Stimulated activated CD4-positive, alpha-beta T cell treated with anti-CD3 and anti-CD28 coated beads, Interleukin-4, amount 100 ng/mL, for 1 hour (primary cell): ENCODE results near the gene GOLM1.
"Not testable (repeated sequence)": the region's sequence is repeated elsewhere in the genome, so short reads cannot be mapped to it uniquely, and the experiment has no call there.

ENCODE experiments used
- DNase-seq: peaks from one replicate; pipeline ENCODE4 v3.0.0-alpha.2; 2020

Gene GOLM1, protein sequence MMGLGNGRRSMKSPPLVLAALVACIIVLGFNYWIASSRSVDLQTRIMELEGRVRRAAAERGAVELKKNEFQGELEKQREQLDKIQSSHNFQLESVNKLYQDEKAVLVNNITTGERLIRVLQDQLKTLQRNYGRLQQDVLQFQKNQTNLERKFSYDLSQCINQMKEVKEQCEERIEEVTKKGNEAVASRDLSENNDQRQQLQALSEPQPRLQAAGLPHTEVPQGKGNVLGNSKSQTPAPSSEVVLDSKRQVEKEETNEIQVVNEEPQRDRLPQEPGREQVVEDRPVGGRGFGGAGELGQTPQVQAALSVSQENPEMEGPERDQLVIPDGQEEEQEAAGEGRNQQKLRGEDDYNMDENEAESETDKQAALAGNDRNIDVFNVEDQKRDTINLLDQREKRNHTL

DNA sequence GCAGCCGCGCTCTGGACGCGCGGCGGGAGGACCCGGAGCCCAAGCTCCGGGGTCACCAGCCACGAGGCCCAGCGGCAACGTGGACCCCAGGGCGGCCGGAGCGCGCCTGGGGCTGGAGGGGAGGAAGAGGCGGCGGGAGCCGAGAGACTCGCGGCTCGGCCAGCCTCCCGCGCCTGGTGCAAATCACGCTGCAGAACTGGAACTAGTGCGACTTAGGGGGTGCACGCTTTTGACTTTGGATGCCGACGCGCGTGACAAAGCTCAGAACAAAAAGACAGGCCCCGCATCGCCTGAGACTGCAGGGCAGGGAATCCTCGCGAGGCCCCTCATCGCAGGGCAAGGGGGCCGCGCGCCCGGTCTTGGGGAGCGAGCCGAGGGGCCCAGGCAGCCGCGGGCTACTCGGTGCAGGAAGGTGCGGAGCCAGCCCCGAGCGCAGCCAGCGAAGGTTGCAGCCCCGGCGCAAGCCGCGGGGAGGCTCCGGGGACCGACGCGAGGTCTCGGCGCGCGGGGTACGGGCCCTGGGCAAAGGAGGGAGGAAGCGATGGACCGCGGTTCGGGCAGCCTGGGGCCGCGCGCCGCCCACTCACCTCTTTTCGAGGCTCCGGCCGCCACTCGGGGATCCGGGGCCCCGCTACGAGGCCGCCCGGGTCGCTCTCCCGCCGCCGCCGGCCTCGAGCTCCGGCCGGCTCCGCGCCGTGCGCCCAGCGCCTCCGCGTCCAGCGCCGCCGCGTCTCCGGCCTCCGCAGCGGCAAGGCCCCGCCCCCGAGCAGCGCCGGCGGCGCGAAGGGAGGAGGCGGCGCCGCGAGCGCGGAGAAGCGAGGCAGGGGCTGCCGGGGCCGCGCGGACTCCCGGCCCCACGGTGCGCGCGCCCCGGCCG is at the start of gene GOLM1:
Gene GOLM1 (minus strand): TSS at position 735 of the 877 bp plus-strand sequence. CDS start 20,238 bp downstream, outside the sequence.
- DNase-seq, result peak; percentile 26

DNA sequence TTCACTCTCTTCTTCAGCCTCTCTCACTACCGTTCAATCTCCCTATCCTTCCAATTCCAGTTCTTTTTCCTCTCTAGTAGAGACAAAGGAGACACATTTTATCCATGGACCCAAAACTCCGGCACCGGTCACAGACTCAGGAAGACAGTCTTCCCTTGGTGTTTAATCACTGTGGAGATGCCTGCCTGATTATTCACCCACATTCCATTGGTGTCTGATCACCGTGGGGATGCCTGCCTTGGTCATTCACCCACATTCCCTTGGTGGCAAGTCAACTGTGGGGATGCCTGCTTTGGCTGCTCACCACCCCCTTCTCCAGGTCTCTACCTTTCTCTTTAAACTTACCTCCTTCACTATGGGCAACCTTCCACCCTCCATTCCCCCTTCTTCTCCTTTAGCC is 47.3 kb upstream of the GOLM1 start:
- DNase-seq, result not testable (repeated sequence)

DNA sequence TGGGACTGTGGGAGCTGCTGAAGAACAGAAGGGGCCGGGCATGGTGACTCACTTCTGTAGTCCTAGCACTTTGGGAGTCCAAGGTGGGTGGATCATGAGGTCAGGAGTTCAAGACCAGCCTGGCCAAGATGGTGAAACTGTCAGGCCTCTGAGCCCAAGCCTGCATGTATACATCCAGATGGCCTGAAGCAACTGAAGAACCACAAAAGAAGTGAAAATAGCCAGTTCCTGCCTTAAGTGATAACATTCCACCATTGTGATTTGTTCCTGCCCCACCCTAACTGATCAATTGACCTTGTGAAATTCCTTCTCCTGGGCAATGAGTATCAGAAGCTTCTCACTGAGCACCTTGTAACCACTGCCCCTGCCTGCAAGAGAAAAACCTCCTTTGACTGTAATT is 46.6 kb upstream of the GOLM1 start:
- DNase-seq, result not testable (repeated sequence)

DNA sequence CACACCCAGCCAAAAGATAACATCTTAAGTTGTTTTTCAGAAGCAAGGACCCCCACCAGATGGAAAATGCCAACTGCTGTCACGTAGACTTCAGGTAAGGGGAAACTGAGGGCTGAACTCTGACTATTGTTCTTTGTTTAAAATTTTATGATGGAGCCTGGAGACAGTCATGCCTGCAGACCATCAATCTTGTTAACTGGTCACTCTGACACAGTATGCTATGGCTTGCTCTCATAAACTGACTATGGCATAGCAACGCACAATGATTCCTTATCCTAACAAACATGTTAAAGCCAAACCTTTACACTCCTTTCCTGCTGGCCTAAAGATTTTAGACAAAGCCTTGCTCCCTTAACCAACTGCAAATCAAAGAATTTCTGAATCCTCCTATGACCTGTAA is 43.6 kb upstream of the GOLM1 start:
- no peak for DNase-seq

DNA sequence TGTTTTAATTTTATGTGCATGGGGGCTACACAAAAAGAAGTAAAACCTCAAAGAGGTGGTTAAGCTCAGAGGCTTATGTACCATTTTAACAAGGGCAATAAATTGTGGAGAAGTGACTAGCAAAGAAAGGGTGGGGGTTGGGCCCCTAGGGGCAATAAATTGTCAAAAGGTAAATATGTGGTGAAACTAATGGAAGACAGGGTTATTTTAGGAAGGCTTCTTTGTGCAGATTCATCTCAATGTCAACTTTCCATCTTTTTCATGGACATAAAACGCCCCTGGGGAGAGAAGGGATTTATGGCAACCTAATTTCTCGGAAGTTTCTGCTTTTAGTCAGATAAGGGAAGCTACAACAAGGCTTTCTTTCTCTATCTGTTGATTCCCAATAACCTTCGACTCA is 42.5 kb upstream of the GOLM1 start:
- no peak for DNase-seq

DNA sequence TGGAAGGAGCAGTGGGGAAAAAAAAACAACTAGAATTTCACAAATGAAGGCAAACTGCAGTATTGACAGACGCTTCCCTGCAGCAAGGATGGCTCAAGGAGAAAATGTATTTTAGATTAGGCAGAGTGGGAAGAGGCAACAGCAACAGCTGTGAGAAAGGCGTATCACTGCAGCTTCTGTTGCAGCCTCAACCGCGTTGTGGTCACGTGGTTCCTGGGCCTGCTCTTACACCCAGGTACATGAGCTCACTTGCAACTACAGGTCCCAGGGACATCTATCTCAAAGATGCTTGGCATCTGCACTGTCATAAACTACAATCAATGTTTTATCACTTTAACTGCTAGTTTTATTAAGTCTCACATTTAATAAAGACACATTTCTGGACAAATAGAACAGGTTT is 36.0 kb upstream of the GOLM1 start:
- DNase-seq, result no peak

DNA sequence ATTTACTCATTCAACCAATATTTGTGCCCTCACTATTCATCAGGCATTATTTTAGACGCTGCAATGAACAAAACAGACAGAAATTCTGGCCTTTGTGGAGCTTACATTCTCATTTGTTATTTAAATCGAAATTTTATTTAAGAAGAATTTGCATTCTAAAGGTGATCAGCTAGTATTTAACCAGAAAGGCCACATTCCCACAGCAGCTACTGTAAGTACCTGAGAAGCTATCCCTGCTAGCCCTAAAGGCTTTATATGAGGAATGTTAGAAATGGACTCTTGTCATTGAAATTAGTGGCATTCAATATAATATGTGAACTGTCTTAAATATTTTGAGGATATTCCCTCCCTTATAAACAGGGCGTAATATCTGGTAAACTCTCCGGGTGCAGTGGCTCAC is 35.0 kb upstream of the GOLM1 start:
- DNase-seq, result no peak

DNA sequence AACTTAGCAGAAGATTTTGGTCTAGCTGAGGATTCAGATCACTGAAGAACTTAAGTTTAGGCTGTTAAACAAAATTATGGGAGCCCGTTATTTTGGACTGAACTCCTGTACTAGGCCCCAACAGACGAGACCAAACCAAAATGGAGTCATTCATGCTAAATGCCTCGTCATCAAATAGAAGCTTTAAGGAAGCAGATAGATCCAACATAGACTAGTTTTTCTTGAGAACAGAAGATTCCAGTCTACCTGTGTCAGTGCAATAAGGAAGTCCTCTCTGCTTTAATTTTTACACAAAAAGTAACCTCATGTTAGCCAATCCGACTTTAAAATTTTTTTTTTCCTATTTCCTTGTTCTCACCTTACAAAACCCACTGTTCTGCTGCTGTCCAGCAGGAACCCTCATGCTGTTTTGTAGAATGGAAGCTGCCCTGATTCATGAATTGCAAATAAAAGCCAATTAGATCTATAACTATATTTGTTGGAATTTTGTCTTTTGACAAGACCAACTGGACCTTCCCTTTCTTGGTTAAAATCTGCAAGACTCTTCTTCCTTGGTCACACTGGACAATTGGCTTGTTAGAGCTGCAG is 29.0 kb upstream of the GOLM1 start:
- DNase-seq, result no peak

DNA sequence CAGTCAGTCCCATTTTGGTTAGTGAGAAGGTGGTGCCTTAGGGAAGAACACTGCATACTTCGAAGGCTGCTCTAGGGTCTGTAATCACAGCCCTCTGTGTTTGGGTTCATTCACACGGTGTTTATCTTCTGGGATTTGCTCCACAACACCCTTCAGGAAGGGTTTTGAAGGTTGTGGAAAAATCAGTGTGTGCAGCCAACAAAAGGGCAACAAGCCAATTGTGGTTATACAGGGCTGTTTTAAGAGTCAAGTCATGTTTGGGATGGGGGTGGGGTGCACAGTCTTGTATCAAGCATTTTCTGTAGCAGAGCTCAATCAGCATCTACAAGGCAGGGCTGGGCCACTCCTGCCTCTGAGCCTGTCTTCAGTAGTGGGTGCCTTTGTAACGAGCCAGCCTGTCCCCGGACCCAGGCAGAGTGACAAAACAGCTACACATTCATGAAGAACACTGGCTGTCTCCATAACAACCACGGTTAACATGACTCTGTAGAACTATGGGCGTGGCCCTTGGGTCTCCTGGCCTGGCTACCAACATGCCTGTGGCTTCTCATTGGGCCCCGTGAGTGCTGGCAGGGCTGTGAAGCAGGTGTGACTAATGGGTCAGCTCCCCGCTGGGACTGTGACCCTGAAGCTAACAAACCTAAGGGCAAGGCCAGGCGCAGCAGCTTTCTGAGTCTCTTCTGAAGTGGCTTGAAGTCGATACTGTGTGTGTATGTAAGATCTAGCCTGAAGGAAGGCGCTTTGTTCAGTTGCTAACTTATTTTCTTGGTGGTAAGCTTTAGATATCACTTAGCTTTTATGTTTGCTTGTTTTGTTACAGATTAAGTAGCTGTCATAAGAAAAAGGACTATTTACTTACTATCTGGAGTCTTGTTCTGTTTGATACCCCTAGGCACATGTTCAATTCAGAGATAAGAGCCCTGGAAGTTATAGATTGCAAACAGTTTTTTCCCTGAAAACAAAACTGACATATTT is 27.9 kb upstream of the GOLM1 start:
- no peak for DNase-seq

DNA sequence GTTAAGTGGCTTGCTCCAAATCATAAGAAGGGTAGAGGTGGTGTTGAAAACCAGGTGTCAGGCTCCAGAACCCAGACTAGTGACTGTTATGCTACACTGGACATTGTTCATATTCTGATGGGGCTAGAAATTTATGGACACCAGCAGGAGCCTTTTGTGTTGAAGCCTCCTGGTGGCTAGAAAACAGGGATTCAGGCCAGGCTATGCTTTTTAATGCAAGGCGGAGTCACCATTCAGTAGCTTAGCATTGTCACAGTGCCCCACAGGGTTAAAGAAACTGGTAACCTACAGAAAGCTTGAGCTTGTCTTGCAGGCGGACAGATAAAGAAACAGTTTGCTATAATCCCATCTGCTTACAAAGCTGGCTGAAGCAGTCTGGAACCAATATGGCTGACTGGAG is 23.0 kb upstream of the GOLM1 start:
- no peak for DNase-seq

DNA sequence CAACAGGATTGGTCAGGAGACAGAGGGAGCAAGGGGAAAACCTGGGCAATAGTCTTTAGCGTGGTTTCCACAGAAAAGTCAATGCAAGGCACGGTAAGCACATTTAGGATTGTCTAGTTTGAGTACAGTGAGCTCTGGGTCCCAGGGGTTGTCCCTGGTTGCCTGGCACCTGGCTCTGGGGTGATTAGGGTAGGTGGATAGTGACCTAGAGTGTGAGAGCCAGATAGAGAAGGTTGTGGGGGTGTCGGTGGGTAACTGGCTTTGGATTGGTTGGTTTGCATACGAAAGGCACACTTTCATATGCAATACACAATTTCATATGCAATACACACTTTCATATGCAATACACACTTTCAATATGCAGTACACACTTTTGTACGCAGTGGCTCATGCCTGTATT is 20.1 kb upstream of the GOLM1 start:
- no peak for DNase-seq

DNA sequence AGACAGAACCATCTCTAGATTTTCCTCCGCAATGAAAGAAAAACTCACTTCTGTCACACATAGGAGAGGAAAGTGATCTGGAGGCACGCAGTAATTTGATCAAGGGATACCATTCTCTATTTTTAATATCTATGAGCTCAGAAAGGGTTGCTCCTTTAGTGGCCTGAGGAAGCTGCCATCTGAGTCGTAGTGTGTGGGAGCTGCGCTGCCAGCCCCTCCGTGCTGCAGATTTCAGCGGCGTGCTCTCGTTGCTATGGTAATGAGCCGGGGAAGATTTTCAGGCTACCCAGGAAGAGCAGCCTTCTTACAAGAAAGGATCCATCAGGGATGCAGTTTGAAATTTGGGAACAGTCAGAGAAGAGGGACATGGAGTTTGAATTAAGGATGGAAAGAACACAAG is 17.1 kb upstream of the GOLM1 start:
- no peak for DNase-seq

DNA sequence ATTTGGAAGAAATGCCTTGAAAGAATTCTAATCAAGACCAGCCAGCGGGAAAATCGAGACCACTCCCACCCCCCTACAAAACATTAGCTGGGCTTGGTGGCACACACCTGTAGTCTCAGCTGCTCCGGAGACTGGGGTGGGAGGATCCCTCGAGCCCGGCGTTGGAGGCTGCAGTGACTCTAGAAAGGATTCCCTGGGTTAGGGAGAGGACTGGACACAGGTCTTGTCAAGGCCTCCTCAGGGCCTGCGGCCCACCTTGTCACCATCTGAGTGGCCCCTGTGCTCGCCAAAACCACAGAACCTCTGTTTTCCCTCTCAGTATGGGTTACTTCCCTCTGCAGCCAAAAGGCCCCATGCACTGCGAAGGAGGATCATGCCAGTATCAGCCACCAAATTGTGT is 16.5 kb upstream of the GOLM1 start:
- no peak for DNase-seq

DNA sequence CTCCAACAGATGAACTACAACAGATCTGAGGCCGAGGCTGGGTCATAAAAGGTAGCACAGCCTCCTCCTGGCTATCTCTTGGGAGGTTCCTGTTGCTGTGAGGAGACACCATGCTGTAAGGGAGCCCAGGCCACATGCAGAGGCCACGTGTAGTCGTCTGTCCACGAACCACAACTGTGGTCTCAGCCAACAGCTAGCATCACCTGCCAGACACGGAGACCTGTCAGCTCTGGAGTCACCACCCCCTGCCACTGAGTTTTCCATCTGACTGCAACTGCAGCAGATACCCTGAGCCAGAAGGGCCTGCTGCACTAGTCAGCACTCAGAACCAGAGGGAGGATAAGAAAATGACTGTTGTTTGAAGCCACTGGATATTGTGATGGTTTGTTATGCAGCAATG is 12.7 kb upstream of the GOLM1 start:
- no peak for DNase-seq

DNA sequence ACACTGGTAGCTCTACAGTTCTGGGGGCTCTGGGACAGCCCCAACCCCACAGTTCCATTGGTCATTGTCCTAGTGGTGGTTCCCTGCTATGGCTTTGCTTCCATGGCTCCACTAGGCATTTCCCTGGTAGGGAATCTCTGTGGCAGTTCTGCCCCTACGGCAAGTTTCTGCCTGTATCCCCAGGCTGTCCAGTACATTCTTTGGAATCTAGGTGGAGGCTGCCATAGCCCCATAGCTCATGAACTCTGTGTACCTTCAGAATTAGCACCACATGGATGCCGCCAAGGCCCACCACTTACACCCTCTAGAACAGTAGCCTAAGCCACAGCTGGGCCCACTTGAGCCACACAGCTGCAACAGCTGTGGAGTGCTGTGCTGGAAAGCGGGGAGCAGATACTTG is 3.3 kb upstream of the GOLM1 start:
- no peak for DNase-seq

DNA sequence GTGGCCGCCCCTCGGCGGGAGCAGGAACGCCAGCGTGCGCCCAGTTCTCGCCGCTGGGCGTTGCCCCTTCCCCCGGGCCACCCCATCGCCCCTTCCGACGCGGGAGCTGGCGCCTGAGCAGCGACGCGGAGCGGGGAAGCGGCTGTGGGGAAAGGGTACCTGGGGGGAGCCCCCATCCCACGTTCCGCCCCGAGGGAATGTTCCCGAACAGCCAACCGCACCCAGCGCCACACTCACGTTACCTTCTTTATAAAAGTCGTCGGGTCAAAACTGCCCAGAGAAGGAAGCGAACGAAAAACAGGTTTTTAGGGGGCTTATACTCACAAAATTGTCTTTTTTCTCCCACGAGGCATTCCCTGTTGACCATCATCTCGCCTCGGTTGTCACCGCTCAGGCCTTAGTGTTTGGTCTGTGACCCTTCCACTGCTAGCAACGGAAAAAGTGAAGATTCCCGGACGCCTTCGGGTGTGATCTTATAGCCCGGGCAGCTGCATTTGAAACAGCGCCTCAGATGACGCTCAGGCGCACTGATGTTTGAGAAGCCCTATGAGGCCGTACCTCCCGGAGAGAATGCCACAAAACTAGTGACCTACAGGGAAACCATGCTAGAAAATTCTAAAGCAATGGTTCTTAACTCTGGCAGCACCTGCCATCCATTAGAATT is 475 bp upstream of the GOLM1 start:
- peak; percentile 8 for DNase-seq

DNA sequence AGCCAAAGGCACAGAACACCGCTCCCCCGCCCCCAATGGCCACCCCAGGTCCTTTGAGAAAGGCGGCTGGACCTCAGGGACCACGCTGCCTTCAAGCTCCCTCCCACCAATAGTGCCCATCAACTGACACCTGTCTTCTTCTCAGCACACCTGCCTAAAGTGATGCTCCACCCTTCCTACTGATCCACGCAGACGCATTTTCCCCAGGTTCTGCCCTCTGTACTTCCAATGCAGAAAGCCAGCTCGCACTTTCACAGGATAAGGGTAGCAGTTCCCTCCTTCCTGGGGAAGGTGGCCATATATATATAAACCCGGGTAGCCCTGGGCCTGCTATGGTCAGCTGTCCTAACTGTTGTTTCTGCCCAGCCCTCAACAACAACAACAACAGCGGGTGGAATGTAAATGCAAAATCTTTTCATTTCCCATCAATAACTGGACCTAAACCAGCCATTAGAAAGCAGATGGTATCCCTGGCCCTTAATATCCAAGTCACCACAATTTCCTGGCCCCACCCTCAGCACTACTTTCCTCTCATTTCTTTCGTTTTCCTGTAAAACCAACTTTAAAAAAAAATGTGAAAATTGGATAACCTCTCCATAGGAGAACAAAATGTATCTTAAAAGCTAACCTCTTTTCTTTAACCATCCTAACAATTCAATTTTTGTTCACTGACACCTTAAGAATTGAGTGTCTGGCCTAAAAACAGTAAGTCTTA is 1.7 kb downstream of the GOLM1 start:
- DNase-seq, result no peak

DNA sequence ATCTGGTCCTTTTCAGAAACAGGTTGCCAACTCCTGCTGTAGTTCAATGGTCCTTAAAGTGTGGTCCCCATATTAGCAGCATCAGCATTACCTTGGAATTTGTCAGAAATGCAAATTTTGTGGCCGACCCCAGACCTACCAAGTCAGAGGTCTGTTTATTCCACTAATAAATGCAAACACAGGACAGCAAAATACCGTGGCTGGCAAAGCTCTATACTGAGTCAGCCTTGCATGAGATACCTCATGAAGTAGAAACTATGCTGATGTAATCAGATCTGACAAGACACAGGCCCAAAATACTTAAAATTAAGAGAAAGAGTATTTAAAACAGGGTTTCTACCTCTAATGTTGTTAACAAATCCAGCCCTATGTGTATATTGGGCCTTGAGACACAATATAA is 3.0 kb downstream of the GOLM1 start:
- no peak for DNase-seq

DNA sequence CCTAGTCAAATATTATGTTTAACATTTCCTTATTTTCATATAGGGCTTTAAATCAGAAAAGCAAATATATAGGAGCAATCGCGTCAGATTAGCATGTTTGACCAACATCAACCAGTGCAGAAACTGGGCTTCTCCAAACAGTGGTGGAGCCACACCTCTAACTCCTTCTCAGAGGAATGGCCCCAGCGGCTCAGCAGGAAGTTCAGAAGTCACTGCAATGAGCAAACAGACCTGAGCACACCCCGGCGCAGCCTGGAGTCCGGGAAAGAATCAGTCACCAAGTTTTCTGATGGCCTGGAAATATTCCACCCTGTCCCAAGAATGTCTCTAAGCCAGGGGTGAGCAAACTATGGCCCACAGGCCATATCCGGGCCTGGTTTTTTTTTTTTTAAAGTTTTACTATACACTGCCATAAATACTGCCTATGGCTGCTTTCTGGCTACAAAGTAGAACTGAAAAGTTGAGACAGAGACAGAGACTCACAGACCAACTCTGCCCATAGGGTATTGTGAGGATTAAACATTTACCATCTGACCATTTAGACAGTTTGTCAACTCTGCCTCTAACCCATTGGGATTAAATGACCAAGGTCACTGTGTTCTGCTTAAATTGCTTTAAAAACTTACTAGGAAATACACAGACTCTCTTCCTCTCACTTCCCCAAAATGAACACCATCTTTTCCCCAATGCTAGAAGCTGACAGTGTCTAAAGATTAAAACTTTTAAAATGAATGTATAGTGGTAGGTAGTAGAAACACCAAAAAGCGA is 5.4 kb downstream of the GOLM1 start:
- no peak for DNase-seq

DNA sequence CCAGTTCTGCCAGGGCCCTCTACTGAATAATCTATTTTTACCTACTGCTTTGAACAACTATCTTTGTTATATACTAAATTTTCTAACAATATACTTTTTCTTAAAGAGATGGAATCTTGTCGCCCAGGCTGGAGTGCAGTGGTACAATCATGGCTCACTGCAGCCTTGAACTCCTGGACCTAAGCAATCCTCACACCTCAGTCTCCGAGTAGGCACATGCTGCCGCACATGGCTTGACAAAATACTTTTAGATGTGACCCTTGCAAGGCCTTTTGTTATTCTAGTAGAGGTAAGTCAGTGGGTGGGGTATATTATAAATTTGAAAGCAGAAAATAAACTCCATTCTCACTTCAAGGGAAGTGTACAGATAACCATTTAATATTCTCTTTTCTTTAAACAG is 7.9 kb downstream of the GOLM1 start:
- no peak for DNase-seq

DNA sequence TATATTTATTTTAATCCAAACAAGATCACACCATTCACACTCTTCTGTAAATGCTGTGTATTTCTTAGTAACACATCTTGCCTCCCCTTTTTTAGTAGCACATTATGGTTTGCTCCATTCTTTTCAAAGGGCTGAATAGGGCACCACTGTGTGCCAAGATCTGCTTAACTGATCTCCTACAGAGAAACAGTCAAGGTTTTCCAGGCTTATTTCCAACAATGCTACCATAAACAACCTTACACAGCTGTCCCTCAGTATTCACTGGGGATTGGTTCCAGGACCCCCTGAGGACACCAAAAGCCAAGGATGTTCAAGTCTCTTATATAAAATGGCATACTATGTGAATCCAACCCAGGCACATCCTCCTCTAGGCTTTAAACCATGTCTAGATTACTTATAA is 16.5 kb downstream of the GOLM1 start:
- DNase-seq, result no peak
